ENCODE results near the gene CHST7. TPM values are rescaled to one million over a fixed set of nuclear protein-coding genes. Genes with fewer than 3 reads are reported as not detected.

Gene CHST7
- total RNA-seq, 1 experiment from 2014 or later = 17.1 TPM

DNA sequence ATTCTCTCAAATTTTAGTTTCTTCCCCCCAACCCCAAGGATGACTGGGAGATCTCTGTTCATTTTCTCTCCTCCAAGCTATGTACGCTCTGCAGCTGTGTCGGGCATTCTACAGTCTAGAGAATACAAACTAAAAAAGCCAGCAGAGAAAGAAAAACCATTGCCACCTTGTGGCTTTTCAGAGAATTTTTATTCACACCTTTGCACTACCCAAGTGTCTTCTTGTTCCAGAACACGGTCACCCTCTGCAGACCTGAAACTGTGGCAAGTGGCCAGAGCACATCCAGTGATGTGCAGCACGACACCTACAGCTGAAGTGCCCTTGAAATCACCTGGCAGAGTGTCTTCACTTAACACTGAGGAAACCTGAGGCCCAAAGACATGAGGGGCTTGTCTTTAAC lies 68.6 kb downstream of the CHST7 start:
- Histone ChIP-seq H3K23me2 (ENCODE audit: insufficient read length, low read depth, low read length, poor library complexity, severe bottlenecking) (no peaks in the 10 kb centered on the region), H3K27me3 (ENCODE audit: insufficient read depth, low read length) (no peaks in the 10 kb centered on the region; the same call in 1 of the 2 replicates), H3K9ac (ENCODE audit: extremely low read depth, insufficient read length, low read length) (no peak overlapping the region), H2AFZ (ENCODE audit: low read length) (no peak overlapping the region), H3K4me1 (ENCODE audit: insufficient read depth, low read length) (no peaks in the 10 kb centered on the region), H3K79me1 (ENCODE audit: insufficient read depth, low read depth, low read length, poor library complexity, severe bottlenecking) (no peaks in the 10 kb centered on the region), H3K23ac (ENCODE audit: insufficient read length, low read depth, low read length) (no peak overlapping the region), H3K9me3 (ENCODE audit: control insufficient read depth, low read depth, low read length) (peaks cover 28% of the 10 kb centered on the region), H2BK15ac (ENCODE audit: low read depth, low read length) (no peak overlapping the region), H3K18ac (ENCODE audit: insufficient read length, low read depth, low read length) (no peak overlapping the region), H3K79me2 (ENCODE audit: insufficient read depth, low read length) (no peaks in the 10 kb centered on the region), H4K20me1 (ENCODE audit: control insufficient read depth, insufficient read depth, insufficient read length) (no peaks in the 10 kb centered on the region), H3K4ac (ENCODE audit: low read depth, low read length) (no peak overlapping the region), H2BK12ac (ENCODE audit: insufficient read length, low read depth, low read length) (no peak overlapping the region), H2BK5ac (ENCODE audit: insufficient read length, low read length) (no peak overlapping the region), H2BK120ac (ENCODE audit: low read depth, low read length, poor library complexity, severe bottlenecking) (no peak overlapping the region), H3T11ph (ENCODE audit: low read length) (no peak overlapping the region), H4K8ac (replicated peaks; ENCODE audit: insufficient read length, low read depth, low read length) (no peak overlapping the region), H2AK5ac (ENCODE audit: insufficient read length, low read length) (no peak overlapping the region), H4K5ac (ENCODE audit: insufficient read length, low read depth, low read length) (no peak overlapping the region), H3K56ac (ENCODE audit: insufficient read length, low read depth, low read length) (no peak overlapping the region), H3K4me2 (ENCODE audit: insufficient read depth, insufficient read length, low read length) (no peak overlapping the region), H4K91ac (ENCODE audit: insufficient read length, low read depth, low read length) (no peak overlapping the region), H3K27ac (ENCODE audit: insufficient read length, low read depth, low read length) (no peak overlapping the region), H3K14ac (ENCODE audit: insufficient read depth, low read length) (no peak overlapping the region), H2BK20ac (ENCODE audit: low read depth, low read length, poor library complexity, severe bottlenecking) (no peak overlapping the region)
- DNase-seq = no peak
- Mint-ChIP-seq H3K27ac (no peak overlapping the region), H3K27me3 (ENCODE audit: low read depth) (no peaks in the 10 kb centered on the region), H3K4me3 (no peak overlapping the region), H3K4me1 (peaks cover 3 to 4% of the 10 kb centered on the region in 2 experiments), H3K36me3 (ENCODE audit: insufficient read depth in 1 of 3, low read depth in 3 of 3) (peaks cover 11 to 41% (median 22%) of the 10 kb centered on the region in 3 experiments), H3K9me3 (peaks cover 65% of the 10 kb centered on the region in 2 experiments)
- TF ChIP-seq, protein P1, sequence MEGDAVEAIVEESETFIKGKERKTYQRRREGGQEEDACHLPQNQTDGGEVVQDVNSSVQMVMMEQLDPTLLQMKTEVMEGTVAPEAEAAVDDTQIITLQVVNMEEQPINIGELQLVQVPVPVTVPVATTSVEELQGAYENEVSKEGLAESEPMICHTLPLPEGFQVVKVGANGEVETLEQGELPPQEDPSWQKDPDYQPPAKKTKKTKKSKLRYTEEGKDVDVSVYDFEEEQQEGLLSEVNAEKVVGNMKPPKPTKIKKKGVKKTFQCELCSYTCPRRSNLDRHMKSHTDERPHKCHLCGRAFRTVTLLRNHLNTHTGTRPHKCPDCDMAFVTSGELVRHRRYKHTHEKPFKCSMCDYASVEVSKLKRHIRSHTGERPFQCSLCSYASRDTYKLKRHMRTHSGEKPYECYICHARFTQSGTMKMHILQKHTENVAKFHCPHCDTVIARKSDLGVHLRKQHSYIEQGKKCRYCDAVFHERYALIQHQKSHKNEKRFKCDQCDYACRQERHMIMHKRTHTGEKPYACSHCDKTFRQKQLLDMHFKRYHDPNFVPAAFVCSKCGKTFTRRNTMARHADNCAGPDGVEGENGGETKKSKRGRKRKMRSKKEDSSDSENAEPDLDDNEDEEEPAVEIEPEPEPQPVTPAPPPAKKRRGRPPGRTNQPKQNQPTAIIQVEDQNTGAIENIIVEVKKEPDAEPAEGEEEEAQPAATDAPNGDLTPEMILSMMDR (conservative IDR thresholded peaks at IDR 0.05) = peak; percentile 54
- WGBS (ENCODE audit: extremely low coverage, insufficient read length, low lambda C conversion rate) = no CpG with 5 or more reads among the region's 4 CpGs

All from H9 (cell line).